BJ (cell line): ENCODE data around the gene TGFBI. TPM values are rescaled to one million over a fixed set of nuclear protein-coding genes. Genes with fewer than 3 reads are reported as not detected.

ENCODE experiments used
- CTCF ChIA-PET: fragments of 350-600 bp; formaldehyde crosslinking; extraction: SDS; loops from one replicate; lab custom pipeline; 2021; ENCODE audit warnings: antibody characterized with exemption, inconsistent platforms; lab: Yijun Ruan, JAX
- POLR2A ChIA-PET: fragments of 300-600 bp; sonication (Branson Sonifier 250); formaldehyde crosslinking; extraction: SDS; loops from one replicate; lab custom pipeline; 2021; ENCODE audit warnings: antibody characterized with exemption; lab: Charles Lee
- DNase-seq: peaks from one replicate; pipeline ENCODE4 v3.0.0-alpha.2; 2011; ENCODE audit warnings: low read depth
- H3K27me3 ChIP-seq: 2 replicates; pipeline ENCODE4 v1.6.0; 2011; ENCODE audit warnings: low read length; ENCODE audit not compliant: control insufficient read depth, insufficient read depth
- H3K36me3 ChIP-seq: 2 replicates; pipeline ENCODE4 v1.5.1; 2011; ENCODE audit warnings: low read length; ENCODE audit not compliant: control insufficient read depth, insufficient read depth
- H3K4me3 ChIP-seq: 2 replicates; pipeline ENCODE4 v1.5.1; 2011; ENCODE audit warnings: low read depth, mild to moderate bottlenecking, control low read depth, low read length
- polyA plus RNA-seq: library from polyadenylated mRNA; depleted of rRNA; stranded (reverse); fragments of >200 nt; gene quantifications from 2 replicates; pipeline ENCODE4 v1.2.3, GENCODE V29; 2011
- TF ChIP-seq, protein P1 (sequence below): IDR thresholded peaks from 2 replicates; pipeline ENCODE4 v1.5.1; 2011; ENCODE audit warnings: low read depth, mild to moderate bottlenecking, control low read depth, inconsistent platforms, low read length, moderate library complexity; ENCODE audit not compliant: insufficient read depth

Gene TGFBI
- polyA plus RNA-seq, 1 experiment: 1,228 TPM

DNA sequence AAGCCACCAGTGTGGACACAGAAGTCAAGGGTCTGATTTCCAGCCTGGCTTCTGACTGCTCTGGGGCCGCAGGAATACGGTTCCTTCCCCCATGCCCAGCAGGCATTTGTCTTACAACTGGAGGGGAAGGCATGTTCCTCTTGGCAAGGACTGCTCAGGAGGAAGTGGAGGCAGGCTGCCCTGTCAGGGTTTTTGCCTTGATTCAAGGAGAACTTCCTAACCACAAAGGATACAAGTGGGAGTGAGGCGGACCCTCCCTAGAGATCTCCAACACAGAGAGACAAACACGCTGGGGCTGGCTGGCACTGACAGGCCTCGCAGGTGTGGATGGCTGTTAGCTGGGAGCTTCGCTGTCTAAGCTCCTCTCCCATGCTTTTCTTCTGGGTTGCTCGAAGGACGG is 19.1 kb downstream of the TGFBI start:
- H3K27me3 ChIP-seq: no peaks in the 10 kb centered on the region
- TF ChIP-seq, protein P1, sequence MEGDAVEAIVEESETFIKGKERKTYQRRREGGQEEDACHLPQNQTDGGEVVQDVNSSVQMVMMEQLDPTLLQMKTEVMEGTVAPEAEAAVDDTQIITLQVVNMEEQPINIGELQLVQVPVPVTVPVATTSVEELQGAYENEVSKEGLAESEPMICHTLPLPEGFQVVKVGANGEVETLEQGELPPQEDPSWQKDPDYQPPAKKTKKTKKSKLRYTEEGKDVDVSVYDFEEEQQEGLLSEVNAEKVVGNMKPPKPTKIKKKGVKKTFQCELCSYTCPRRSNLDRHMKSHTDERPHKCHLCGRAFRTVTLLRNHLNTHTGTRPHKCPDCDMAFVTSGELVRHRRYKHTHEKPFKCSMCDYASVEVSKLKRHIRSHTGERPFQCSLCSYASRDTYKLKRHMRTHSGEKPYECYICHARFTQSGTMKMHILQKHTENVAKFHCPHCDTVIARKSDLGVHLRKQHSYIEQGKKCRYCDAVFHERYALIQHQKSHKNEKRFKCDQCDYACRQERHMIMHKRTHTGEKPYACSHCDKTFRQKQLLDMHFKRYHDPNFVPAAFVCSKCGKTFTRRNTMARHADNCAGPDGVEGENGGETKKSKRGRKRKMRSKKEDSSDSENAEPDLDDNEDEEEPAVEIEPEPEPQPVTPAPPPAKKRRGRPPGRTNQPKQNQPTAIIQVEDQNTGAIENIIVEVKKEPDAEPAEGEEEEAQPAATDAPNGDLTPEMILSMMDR: no peak
- H3K36me3 ChIP-seq: peaks cover 40% of the 10 kb centered on the region
- no peak overlapping the region for H3K4me3 ChIP-seq
- ChIA-PET POLR2A (no interaction called here), CTCF (no interaction called here)
- DNase-seq: no peak

GRCh38 chr5:136048966-136049365 is 20.2 kb downstream of the TGFBI start:
- ChIA-PET CTCF (interaction anchor here (1.1 kb wide), 1 partner anchor 8 kb away, joined by 3 read pairs; no protein-coding TSS in a partner anchor), POLR2A (no interaction called here)
- Histone ChIP-seq H3K4me3 (no peak overlapping the region), H3K36me3 (peaks cover 36% of the 10 kb centered on the region), H3K27me3 (no peaks in the 10 kb centered on the region)
- TF ChIP-seq, protein P1: no peak
- no peak for DNase-seq

GRCh38 chr5:136051486-136052220 is 22.9 kb downstream of the TGFBI start:
- ChIA-PET POLR2A (interaction anchor here (0.7 kb wide), 1 partner anchor 15 kb away, joined by 3 read pairs; no protein-coding TSS in a partner anchor), CTCF (interaction anchor here (1.7 to 2.1 kb wide), 2 partner anchors 45 to 77 kb away, joined by 4 to 5 read pairs; no protein-coding TSS in a partner anchor)
- DNase-seq: no peak
- H3K4me3 ChIP-seq: no peak overlapping the region
- peaks cover 30% of the 10 kb centered on the region for H3K36me3 ChIP-seq
- no peaks in the 10 kb centered on the region for H3K27me3 ChIP-seq
- TF ChIP-seq, protein P1: no peak

GRCh38 chr5:136052692-136053335 is 24.0 kb downstream of the TGFBI start:
- DNase-seq: no peak
- ChIA-PET CTCF (interaction anchor here (1.6 to 2.1 kb wide), 3 partner anchors 21 to 108 kb away, joined by 4 to 7 read pairs (median 4); no protein-coding TSS in a partner anchor), POLR2A (no interaction called here)
- Histone ChIP-seq H3K27me3 (no peaks in the 10 kb centered on the region), H3K4me3 (no peak overlapping the region), H3K36me3 (peaks cover 26% of the 10 kb centered on the region)
- TF ChIP-seq, protein P1: no peak
